Measurements from ENCODE around the gene HIGD2A.
A peak's percentile ranks its signal among the peaks of the same experiment; 100 is the strongest.

The HIGD2A gene, protein sequence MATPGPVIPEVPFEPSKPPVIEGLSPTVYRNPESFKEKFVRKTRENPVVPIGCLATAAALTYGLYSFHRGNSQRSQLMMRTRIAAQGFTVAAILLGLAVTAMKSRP

DNA sequence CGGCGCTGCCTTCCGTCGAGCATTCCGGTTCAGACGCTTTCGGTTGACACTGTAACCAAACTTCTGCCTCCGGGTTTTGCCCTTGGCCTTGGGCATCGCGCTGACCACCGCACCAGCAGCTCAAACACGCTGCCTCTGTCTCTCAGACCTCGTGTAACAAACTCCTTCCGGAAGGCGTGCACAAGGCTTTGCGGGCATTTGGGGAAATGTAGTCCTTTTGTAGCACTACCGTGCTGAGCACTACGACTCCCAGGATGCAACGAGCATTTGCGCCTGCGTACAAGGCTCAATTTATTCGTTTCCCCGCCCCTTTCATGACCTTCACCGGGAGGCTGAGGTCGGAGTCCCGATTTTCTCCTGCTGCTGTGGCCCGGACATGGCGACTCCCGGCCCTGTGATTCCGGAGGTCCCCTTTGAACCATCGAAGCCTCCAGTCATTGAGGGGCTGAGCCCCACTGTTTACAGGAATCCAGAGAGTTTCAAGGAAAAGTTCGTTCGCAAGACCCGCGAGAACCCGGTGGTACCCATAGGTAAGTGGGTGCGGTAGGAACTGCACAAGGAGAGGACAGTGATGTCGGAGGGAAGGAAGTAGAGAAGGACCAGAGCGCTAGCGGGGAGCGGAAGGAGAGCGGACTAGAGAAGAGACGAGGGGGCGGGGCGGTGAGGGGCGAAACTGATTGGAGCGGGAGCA, at the start of gene HIGD2A, which contains the start of gene NOP16:
TSS of gene HIGD2A (plus strand) at position 308 of the 691 bp plus-strand sequence. CDS start at position 377, 69 bp downstream.
TSS of gene NOP16 (minus strand) at position 155 of the 691 bp plus-strand sequence. CDS start at position 96, 59 bp downstream.
- DNase-seq: peak; percentile 96

DNA sequence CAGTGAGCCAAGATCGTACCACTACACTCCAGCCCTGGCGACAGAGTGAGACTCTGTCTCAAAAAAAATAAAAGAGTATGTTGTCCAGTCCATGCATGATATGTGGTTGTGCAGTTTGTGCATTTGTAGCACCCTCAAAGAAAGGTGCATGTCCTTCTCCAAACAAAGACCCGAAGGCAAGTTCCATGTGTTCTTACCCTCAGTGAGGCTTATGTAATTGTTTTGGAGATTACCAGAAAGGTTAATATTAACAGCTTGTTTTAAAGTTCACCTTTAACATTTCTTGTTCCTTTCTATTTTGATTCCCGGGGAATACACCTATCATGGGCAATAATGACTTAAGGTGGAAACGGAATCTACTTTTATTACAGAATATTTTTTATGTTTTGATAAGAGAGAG, 49.2 kb upstream of the HIGD2A start:
- DNase-seq: no peak

DNA sequence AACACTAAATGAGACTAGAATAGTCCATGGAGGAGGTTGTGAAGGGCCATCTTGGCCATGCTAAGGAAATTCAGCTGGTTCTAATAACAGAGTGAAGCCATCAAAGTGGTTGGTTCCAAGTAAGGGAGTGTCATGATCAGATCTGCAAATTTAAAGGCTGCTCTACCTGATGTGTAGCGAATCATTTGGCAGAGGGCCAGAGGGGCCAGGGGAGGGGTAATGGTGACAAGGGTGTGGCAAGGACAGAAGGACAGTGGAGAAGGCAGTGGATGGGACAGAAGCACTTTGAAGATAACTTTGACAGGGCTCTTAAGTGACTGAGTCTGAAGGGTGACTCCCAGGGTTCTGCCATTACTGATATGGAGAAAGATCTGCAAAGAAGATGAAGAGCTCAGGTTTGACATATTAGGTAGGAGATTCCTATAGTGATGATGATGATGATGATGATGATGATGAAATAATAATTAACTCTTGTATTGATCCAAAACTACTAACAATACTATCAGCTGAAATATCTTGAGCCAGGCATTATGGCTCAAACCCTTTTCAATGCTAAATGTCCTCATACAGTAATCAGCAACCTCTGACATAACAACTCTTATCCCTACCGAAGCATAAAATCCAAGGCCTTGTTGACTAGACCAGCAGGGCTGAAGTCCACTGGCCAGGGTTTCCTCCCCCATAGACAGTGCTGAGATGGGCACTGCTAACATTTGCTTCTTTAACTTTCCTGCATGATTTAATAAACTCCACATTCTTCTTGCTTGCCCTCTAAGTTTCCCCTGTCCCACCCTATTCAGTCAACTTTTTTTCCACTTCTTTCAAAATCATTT, 47.0 kb upstream of the HIGD2A start:
- DNase-seq: no peak

DNA sequence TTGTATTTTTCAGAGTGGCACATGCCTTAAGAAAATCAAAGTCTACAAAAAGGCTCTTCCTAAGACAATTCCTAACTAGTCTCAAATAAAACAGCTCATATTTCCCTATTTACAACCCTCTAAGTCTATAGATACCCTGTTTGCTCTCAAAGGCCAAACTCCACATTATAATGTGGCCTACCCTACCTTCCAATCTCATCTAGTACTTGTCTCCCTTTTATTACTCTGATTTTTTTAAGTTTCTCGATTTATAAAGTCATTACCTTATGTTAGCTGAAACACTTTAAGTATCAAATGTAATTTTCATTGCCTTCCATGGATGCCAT, 46.4 kb upstream of the HIGD2A start:
- DNase-seq: no peak

DNA sequence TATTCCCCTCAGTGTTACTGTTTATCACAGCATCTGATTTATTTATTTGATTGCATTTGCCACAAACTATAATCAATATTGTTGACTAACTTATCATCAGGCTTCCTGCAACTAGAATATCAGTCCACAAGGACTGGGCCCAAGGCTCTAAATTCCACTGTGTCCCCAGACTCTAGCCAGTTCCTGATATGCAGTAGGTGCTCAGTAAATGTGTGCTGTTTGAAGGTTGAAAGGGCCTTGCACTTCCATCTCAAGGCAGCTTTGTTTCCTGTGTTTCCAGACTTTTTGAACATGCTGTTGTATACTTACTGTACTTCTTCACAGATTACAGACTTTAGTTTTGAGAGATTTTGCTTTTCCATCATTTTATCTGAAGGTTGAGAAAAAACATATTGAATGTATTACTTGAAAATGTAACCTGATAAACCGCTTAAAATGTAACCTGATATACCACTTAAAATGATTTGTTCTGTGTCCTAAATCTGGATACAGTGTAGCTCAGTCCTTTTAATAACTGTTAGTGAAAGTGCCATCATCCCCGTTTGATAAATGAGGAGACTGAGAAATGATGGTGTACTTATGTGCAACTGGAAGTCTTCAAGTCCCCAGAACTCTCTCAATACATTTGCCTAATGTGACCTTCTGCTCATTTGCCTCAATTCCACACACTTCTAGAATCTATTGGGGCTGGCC, 45.6 kb upstream of the HIGD2A start:
- DNase-seq: no peak

DNA sequence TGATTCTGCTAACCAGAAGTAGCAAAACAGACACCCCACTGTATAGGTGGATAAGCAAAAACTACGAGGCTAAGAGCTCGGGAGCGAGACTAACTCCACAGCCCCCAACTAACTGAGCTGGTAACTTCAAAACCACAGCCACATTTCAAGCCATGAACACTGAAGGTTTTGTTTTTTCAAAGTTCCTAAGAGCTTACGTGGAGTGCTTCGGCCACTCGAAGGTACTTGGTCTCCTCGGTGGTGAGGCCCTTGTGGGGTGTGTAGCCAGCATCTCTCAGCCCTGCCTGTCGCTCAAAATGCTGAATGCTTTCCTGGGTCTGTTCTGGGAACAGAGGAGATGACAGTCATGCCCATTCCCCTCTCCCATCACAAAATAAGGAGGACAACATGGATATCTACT, 38.1 kb upstream of the HIGD2A start:
- DNase-seq: no peak

DNA sequence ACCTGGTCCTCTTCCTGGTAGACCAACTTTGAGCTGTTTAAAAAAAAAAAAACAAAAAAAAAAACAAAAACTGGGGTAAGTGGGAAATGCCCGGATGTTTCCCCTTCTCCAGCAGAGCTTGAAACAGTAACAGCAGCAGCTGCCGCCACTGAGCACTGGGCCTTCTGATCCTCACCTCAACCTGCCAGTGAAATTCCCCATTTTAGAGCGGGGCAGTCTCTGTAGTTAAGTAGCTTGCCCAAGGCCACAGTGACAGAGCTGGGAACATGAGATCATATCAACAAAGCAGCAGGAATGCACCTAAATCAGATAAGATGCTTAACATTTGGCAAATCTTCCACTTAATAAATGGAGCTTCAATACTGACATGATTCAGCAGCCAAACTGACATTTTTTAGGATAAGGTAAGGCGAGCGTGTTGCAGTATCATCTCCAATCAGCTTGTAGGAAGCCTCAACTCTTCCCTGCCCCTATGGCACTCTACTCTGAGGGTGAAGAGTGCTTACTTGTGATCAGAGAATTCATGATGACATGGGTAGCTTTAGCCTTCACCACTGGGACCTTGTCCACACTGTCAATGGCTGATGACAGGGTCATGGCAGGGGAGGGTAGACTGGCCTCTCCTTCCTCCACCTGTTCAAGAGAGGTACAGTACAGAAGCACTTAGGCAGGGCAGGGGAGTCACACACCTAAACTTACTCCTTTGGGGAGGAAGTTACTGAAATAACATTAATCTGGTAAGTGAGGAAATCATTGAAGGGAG, 36.3 kb upstream of the HIGD2A start:
- no peak for DNase-seq

DNA sequence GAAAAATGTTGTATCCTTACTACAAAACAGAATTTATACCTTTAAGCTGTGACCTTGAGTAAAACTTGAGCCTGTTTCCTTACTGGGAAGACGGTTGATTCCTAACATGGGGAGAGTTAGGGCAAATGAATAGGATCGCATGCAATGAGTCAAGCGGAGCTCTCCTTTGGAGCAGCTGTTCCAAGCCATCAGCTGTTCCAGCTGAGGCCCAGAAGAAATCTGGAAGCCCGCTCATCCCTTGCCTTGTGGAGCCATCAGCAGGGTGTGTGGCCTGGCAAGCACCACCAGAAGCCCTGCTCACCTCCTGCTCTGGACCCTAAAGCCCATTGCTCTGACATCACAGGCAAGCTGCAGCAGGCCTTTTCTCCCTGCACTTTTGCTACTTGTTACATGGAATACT, 35.0 kb upstream of the HIGD2A start:
- no peak for DNase-seq

DNA sequence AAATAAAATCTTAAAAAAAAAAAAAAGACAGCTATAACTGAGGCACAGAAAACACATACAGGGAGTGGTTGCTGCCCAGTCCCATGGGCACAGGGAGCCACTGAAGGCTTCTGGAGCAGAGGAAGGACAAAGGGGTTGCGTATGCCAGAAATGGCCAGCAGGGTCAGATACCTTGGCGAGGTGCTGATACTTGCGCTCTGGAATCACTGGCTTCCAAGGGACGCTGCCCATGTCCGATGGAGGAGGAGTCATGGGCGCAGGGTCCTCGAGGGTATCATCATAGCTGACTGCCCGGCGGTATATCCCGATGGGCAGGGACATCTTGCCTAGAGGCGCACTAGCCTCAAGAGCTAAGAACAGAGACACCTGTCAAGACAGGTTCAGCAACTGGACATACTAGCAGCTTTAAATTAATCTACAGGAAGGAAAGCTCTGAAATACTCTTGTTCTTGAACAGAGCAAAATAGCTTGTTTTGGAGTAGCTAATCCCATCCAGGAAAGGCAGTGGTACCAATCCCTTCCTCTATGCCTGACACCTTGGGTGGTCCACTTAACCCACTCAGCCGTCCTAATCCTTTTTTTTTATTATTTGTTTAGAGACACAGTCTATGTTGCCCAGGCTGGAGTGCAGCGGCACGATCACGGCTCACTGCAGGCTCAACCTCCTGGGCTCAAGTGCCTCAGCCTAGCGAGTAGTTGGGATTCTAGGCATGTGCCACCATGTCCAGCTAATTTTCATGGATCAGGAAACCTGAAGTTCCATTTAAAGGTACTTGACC, 33.0 kb upstream of the HIGD2A start:
- no peak for DNase-seq

DNA sequence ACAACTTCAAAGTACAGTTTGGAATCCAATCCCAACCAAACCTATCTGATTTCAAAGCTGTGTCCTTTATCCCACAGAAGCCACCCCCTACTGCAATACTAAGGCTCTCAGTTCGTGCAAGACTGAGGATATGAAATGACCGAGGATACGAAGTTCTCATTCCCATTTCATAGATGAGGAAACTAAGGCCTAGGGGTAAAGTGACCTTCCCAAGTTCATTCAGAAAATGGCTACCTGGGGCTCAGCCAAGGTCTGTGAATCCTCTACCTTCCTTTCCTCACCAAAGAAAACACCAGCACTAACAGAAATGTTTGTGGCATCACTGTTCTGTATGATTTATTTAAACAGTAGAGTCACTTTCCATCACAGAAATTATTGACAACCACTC, 32.4 kb upstream of the HIGD2A start:
- DNase-seq: no peak

DNA sequence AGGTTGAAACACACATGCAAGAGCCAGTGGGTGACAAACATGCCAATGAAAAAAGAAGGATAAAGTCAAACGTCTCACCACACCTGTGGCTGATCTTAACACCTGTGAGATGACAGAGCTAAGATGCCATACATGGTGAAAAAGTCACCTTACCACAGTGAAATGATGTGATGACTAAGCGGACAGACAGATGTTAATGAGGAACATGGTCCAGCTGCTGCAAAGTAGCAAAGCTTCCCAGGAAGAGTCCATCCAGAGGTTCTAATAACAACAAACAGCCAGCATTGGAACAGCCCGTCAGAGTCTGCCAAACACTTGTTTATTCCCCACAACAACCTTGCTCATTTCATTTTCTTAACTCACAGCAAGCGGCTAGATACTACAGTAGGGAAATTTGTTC, 28.9 kb upstream of the HIGD2A start:
- no peak for DNase-seq

DNA sequence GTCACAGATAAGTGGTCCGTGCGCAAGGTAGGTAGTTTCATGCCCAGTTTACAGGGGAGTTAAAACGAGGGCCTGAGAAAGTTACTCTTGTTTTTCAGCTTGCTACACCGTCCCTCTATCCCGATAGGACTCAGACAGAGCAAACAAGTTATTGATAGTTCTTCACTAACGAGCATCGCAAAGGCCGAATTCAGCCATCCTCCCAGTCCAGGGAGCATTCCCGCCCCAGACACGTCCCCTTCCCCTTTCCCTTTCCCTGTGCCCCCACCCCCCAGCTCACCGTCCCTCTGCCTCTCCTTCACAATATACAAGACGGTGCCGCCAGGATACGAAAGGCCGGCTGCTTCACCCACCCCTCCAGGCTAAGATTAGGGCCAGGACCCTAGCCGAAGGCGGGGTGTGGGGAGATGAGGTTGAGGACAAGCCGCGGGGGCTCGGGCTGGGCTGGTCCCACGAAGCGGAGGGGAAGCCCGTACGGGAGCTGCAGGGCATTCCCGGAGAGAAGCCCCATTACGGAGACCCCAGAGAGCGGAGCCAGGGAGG, 27.6 kb upstream of the HIGD2A start:
- no peak for DNase-seq

DNA sequence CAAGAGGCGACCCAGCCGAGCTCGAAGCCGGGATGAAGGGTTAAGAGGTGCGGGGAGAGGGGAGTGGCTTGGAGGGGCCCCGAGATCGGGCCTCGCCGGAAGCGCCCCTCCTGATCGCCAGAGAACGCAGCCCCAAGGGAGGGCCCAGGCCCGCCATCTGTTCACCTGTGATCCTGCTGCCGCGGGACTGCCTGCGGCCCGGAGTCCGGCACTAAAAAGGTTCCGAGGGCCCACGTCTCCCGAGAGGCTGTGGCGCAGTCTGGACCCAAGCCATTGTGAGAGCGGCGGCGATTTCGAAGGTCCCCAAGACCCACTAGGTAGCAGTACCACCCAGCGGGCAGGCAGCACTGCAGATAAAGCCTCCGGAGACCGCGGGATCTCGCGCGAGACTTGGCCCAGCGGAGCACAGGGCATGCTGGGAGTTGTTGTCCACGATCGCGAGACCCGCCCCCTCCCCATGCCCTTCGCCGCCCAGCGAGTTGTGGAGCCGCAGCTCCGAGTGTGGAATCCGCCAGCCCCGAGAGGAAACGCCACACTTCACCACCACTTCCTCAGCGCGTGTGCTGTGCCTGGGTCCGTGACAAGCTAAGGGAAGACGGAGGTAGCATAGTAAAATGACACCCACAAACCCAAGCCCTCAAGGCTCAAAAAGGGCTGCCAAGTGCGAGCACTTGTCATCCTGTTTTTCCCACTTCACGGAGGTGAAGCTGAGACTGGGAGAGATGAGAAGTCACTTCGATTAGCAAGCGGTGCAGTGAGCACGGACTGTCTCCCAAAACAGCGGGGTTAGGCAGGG, 26.9 kb upstream of the HIGD2A start, which contains the start of gene KIAA1191:
TSS of gene KIAA1191 (minus strand) at position 328 of the 796 bp plus-strand sequence. CDS start 2,256 bp downstream, outside the sequence.
- DNase-seq: peak; percentile 94

DNA sequence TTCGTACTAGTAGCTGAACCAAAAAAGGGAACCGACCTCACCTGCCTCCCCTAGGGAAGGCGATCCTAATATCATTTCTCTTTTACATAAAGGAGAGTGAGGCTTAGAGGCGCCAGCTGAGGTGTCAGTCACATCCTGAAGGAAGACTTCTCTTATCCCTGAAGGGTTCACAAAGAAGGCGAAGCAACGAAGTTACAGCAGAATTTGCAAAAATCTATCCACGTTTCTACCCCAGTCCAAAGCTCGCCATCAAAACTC, 26.4 kb upstream of the HIGD2A start:
- no peak for DNase-seq

DNA sequence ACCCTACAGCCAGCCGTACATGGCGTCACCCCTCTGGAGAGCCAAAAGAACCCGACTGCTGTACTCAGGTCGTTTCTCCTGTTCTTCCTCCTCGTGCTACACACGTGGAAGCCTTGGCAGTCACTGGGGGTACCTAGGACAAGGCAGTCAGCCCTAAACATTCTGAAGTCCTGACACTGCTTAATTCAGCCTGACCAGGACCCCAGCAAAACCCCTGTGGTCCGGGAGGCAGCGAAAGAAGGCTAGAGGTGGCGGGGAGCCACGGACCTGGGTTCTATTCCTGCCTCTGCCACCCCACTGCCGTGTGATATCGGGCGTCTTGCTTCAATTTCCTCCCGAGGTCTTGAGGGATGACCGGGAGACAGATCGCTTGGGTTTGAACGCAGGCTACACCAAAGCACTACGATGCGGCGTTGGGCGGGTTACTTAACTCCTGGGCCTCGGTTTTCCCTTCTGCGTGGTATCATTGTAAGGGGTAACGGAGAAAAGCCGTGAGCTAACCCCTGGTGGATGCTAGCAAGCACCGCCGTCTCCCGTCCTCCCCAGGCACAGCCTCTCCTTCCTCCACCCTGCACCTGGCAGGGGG, 23.7 kb upstream of the HIGD2A start:
- no peak for DNase-seq

DNA sequence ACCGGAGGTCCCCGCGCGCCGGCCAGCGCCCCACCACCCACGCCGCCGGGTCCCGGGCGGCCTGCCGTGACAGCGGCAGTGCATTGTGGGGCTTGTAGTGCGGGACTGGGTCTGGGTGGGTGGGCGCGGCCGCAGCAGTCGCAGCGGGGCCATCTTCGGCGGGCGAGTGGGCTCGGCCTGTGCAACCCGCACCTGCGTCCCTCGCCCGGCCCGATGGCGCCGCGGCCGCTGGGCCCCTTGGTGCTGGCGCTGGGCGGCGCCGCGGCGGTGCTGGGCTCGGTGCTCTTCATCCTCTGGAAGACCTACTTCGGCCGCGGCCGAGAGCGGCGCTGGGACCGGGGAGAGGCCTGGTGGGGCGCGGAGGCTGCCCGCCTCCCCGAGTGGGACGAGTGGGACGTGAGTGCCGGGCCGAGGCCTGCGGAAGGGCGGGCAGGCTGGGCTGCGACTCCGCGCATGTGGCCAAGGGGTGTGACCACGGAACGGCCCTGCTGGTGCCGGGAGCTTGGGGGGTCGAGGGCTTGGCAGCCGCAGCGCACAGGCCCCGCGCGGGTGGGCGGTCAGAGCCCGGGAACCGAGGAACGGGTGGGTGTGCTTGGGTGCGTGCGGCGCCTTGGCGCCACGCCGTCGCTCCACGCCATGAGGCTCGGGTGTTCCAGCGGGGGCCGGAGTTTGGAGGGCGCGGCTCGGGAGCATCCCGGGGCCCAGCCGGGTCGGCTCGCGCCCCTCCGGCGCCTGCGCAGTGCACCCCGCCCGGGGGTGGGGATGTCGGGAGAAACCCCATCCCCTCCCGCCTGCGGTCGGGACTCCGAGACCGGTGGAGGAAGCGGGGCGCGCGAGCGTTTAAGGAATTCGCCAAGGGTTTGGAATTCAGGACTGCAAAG, 23.0 kb upstream of the HIGD2A start, which contains the start of gene ARL10:
TSS of gene ARL10 (plus strand) at position 137 of the 881 bp plus-strand sequence. CDS start at position 214, 77 bp downstream.
- DNase-seq: peak; percentile 75

DNA sequence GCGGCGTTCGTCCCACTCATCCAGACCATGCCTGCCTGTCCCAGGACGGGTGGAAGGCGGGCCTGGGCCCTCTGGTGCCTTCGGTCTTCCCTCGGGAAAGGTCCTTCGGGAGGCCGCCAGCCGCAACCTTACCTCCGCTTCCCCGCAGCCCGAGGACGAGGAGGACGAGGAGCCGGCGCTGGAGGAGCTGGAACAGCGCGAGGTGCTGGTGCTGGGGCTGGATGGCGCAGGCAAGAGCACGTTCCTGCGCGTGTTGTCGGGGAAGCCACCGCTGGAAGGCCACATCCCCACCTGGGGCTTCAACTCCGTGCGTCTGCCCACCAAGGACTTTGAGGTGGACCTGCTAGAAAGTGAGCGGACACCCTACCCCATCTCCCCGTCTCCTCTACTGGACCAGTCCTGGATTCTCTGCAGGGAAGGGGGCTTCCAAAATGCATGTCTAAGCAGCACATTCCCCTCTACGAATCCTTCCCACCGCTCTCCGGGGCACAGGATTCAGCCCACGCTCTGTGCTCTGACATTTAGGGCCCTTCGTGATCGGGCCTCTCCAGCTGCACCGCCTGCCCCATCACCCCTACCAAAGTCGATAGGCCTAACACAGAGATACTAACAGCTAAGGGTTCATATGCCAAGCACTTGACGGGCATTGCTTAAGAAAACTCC, 22.2 kb upstream of the HIGD2A start:
- DNase-seq: peak; percentile 32

DNA sequence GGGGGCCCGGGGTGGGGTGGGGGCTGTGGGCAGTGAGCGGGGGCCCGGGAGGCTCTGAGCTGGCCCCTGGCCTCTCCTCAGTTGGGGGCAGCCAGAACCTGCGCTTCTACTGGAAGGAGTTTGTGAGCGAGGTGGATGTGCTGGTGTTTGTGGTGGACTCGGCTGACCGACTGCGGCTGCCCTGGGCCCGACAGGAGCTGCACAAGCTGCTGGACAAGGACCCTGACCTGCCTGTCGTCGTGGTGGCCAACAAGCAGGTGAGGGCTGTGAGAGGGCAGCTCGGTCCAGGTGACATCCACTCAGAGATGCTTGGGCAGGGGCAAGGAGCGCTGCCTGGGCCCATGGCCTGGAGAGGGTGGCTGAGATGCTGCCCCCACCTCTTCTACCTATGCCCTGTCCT, 19.8 kb upstream of the HIGD2A start:
- DNase-seq: peak; percentile 4
